LNCaP clone FGC (cell line): ENCODE data around the gene THAP4.

ENCODE experiments used
- DNase-seq: peaks from one replicate; pipeline ENCODE4 v3.0.0-alpha.2; 2011; ENCODE audit warnings: low read depth
- H3K4me3 ChIP-seq: 2 replicates; pipeline ENCODE4 v1.5.1; 2011; ENCODE audit warnings: mild to moderate bottlenecking, low read depth, low read length, control low read depth
- TF ChIP-seq, protein P1 (sequence below): IDR thresholded peaks from 2 replicates; pipeline ENCODE4 v1.5.1; 2012; ENCODE audit warnings: mild to moderate bottlenecking; ENCODE audit not compliant: control insufficient read depth, insufficient read depth; ENCODE audit errors: extremely low read depth

The THAP4 gene

DNA sequence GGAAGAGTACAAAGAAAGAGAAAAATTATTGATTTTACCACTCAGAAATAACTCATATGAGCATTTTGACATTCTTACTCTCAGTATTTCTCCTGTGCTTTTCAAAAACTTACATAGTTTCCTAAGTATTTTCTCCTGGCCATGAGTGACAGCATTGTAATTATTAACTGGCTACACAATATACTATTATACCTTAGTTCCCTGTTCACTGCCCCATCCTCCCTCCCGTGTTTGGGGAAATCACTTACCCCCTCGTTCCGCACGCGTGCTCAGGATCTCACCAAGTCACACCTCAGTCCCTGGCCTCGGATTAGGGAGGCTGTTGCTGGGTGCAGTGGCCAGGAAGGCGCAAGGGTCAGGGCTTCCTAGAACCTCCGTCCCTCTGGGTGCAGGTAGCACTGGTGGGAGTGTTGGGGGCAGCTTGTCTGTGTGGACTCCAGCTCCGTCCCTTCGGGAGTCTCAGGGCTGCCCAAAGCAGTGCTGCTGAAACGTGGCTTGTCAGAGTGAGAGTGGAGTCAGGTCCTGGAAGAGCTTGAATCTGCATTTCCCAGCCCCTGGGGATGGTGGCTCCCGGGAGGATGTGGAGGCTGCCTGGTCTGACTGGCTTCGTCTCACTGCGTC, 23.7 kb upstream of the THAP4 start:
- DNase-seq, result no peak
- no peak overlapping the region for H3K4me3 ChIP-seq
- TF ChIP-seq, protein P1, sequence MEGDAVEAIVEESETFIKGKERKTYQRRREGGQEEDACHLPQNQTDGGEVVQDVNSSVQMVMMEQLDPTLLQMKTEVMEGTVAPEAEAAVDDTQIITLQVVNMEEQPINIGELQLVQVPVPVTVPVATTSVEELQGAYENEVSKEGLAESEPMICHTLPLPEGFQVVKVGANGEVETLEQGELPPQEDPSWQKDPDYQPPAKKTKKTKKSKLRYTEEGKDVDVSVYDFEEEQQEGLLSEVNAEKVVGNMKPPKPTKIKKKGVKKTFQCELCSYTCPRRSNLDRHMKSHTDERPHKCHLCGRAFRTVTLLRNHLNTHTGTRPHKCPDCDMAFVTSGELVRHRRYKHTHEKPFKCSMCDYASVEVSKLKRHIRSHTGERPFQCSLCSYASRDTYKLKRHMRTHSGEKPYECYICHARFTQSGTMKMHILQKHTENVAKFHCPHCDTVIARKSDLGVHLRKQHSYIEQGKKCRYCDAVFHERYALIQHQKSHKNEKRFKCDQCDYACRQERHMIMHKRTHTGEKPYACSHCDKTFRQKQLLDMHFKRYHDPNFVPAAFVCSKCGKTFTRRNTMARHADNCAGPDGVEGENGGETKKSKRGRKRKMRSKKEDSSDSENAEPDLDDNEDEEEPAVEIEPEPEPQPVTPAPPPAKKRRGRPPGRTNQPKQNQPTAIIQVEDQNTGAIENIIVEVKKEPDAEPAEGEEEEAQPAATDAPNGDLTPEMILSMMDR, result no peak

DNA sequence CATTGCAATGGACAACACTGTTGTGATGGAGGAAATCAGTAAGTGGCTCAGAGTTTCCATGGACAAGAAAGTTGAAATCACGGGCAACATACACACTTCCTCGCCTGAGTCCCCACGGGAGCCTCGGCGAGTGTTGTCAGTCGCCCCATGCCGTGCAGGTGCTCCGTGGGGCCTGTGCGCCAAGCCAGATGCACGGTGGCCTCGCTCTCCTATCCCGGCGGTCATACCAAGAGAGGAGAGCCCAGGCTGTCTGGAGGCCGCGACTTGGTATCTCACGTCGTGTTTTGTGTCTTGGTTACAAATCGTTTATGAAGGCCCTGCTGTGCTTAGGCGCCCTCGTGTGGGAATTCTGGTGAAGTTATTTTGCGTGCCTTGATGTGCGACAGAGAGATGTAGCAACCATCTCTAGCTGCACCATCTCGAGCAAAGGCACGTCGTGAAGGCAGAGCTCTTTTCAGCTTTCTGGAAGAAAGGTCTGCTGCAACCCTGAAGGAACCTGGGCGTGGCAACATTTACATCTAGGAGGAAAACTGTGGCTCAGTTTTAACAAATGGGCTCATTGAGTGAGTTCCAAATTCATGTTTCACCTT, 22.3 kb upstream of the THAP4 start:
- TF ChIP-seq, protein P1, result peak; percentile 87
- no peak overlapping the region for H3K4me3 ChIP-seq
- peak; percentile 26 for DNase-seq

DNA sequence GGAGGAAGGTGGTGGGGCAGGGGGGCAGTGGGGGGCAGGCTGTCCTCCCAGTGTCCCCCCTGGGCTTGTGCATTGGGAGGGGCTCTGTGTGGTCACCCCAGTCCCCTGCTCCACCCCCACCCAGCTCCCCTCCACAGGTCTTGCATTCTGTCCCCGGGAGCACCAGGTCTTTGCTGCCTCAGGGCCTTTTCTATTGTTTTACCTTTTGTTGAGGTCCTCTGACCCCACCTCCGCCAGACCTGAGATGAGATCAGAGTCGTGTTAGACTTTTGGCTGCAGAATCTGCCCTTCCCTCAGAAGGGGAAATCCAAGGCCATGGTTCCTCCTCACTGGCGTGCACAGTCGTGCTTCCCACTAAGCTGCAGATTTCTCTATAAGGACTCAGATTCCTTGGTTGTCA, 21.3 kb upstream of the THAP4 start:
- H3K4me3 ChIP-seq, result no peak overlapping the region
- TF ChIP-seq, protein P1, result no peak
- no peak for DNase-seq

DNA sequence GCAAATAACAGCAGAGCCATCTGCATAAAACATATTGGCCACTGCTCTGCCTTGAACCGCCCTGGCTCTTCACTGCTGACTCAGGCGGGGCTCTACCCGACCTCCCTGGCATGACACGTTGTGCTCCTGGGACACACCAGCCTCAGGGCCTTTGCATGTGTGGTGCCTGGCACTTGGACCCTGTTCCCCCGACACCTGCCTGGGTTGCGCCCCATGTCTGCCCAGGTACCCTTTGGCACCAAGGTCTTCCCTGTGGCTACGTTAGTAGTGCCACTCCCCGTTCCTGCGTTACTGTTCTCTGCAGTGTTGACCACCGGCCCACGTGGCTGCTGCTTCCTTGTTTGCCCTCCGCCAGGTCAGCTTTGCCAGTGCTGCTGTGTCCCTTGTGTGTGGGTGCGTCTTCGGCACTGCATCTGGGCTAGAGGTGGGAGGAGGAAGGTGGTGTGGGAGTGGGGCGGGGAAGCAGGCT, 20.9 kb upstream of the THAP4 start:
- no peak overlapping the region for H3K4me3 ChIP-seq
- DNase-seq, result no peak
- TF ChIP-seq, protein P1, result no peak

DNA sequence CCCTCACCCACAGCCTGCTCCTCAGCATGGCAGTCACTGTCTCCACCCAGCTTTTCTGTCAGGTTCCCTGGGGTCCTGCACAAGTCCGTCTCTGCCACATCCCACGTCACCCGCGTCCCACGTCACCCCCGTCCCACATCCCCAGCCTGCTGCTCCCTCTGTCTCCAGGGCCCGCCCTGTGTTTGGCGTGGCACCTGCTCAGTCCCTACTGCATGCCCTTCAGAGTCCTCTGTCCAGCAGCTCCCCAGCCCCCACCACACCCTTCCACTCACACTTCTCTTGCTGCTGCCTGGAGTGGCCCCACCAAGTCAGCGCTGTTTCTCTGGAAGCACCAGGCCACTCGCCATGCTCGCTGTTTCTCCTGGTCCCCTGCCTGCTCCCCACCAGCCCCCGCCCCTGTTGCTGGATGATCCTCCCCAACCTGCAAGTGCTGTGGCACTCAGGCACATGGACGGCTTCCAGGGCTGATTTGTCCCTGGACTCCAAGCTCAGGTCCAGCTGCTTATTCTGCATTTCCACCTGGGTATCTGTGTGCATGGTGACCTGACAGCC, 19.3 kb upstream of the THAP4 start:
- TF ChIP-seq, protein P1, result no peak

DNA sequence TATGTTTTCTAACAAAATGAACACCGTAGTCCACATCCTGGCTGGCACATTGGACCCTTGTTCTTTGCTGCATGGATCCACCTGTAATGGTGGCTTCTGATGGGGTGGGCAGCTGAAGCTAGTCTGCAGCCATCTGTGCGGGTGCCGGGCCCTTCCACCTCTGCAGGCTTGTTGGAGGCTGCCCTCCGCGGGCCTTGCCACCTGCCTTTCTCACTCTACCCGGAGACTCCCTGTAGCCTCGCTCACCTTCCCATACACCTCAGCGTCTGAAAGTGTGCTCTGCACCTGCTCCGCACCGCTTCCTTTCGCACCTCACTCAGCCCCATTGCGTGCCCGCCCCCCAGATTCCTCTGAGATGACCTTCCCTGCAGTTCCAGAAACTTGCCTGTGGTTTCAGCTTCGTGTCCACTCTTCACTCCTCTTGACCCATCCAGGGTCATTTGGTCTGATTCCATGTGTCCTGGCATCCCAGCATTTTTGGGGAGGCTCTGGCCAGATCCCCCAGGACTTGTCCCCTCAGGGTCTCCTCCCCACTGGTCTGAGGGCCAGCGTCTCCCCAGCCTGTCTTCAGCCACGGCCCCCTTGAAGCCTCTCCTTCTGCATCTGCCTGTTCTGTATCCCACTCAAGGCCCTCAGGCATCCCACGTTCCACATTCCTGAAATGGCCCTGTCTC, 18.7 kb upstream of the THAP4 start:
- no peak for DNase-seq
- no peak overlapping the region for H3K4me3 ChIP-seq
- TF ChIP-seq, protein P1, result no peak

More for the DNA sequence above, 19.3 kb upstream of the THAP4 start:
- DNase-seq, result no peak
- H3K4me3 ChIP-seq, result no peak overlapping the region
